KOPT-K1 (cell line): ENCODE data around the gene ABCB8.

Experiments used
- H3K27ac ChIP-seq: fragments of 200-600 bp; sonication (generic); 2 replicates; pipeline ENCODE4 v1.5.1; 2016; ENCODE audit warnings: antibody characterized with exemption, mild to moderate bottlenecking, low read depth, low read length; ENCODE audit not compliant: poor library complexity, severe bottlenecking
- H3K36me3 ChIP-seq: fragments of 200-600 bp; sonication (generic); 2 replicates; pipeline ENCODE4 v1.5.1; 2017; ENCODE audit warnings: antibody characterized with exemption, mild to moderate bottlenecking, low read length, moderate library complexity; ENCODE audit not compliant: insufficient read depth
- H3K9me3 ChIP-seq: fragments of 200-600 bp; sonication (generic); 2 replicates; pipeline ENCODE4 v1.5.1; 2017; ENCODE audit warnings: antibody characterized with exemption, low read length, mild to moderate bottlenecking; ENCODE audit not compliant: insufficient read depth, poor library complexity, severe bottlenecking

Gene ABCB8

GRCh38 chr7:151082141-151083070 lies 54.2 kb downstream of the ABCB8 start:
- Histone ChIP-seq H3K27ac (peak overlapping the region; percentile 71), H3K9me3 (no peaks in the 10 kb centered on the region)

GRCh38 chr7:151083071-151083823 lies 55.0 kb downstream of the ABCB8 start, which contains the start of gene TMUB1:
Gene TMUB1 (minus strand): TSS chr7:151083493. CDS start chr7:151082563, 930 bp downstream.
- H3K9me3 ChIP-seq = no peaks in the 10 kb centered on the region

More at GRCh38 chr7:151082141-151083070, 54.2 kb downstream of the ABCB8 start:
- peaks cover 18% of the 10 kb centered on the region; the same call in 1 of the 2 replicates for H3K36me3 ChIP-seq

GRCh38 chr7:151083824-151084160 lies 55.5 kb downstream of the ABCB8 start:
- H3K36me3 ChIP-seq = peaks cover 6% of the 10 kb centered on the region; the same call in 1 of the 2 replicates
- no peak overlapping the region for H3K27ac ChIP-seq
- no peaks in the 10 kb centered on the region for H3K9me3 ChIP-seq

More at GRCh38 chr7:151083071-151083823, 55.0 kb downstream of the ABCB8 start, which contains the start of gene TMUB1:
- Histone ChIP-seq H3K27ac (peak within 1 kb of the TSS; percentile 71), H3K36me3 (peaks cover 9% of the 10 kb centered on the region; the same call in 1 of the 2 replicates)

DNA sequence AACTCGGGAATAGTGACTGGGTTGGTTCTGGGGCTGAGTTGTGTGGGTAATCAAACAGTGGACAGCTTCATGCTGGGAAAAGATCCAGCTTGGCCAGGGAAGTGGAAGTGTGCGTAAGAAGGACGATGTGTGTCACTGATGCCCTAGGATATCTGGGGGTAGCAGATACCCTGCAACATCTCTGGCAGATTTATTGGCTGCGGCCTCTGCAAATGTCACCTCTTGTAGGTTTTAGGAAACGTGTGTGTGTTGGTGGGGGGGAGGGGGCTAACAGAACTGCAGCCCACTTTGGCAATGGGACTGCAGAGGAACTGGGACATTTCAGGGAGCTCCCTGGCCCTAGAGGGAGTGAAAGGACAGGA lies 57.1 kb downstream of the ABCB8 start:
- no peaks in the 10 kb centered on the region for H3K9me3 ChIP-seq
- H3K36me3 ChIP-seq = no peaks in the 10 kb centered on the region
- H3K27ac ChIP-seq = no peak overlapping the region

DNA sequence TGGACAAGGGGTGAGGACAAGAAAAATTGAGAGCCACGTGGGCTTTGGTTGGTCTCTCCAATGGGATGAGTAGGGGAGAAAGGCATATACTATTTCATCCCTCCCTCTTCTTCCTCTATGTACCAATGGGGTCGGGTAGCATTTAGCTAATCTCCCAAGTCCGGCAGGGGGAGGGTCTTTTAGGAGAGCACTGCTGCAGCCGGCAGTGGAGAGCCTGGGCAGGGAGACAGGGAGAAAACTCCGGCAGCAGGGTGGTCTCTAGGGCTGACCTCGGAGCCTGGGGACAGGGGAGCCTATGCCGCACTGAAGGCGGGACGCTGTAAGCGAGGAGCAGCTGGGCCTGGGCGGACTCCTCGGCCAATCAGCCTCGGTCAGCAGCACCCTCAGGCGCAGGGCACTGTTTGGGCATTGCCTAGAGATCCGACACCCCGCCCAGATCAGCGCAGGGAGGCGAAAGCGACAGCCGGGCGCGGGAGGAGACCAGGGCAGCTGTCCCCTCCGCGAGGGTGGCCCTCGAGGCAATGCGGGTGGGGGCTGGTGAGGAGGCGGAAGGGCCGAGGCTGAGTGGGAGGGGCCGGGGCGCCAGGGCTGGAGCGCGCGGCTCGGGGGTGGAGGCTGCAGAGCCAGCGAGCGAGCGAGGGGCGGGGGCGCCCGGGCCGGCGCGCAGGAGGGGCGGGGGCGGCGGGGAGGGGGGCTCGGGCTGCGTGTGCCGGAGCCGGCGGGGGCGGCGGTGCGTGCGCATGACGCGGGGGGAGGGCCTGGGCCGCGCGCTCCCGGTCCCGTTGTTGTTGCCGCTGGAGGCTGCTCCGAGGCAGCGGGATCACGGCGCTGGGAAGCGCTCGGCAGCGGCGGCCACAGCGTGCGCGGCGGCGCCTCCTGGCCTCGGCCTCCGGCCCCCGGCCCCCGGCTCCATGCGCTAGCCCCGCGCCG lies 57.7 kb downstream of the ABCB8 start, which contains the start of gene AGAP3:
AGAP3 (plus strand) TSS at position 785 of the 930 bp plus-strand sequence. CDS start 267 bp downstream, outside the sequence.
- Histone ChIP-seq H3K36me3 (no peaks in the 10 kb centered on the region), H3K27ac (no peak within 1 kb of the TSS), H3K9me3 (no peaks in the 10 kb centered on the region)

DNA sequence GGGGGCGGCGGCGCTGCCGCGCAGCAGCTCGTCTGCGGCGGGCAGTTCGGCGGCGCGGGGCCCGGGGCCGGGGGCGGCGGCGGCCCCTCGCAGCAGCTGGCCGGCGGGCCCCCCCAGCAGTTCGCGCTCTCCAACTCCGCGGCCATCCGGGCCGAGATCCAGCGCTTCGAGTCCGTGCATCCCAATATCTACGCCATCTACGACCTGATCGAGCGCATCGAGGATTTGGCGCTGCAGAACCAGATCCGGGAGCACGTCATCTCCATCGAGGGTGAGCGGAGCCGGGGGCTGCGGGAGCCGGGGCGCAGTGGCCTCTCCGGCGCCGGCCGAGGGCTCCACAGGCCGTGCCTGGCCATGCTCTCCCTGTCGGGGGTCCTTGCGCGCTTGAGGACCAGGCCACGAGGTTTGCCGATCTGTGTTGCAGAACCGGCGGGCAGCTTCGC lies 58.6 kb downstream of the ABCB8 start:
- Histone ChIP-seq H3K27ac (no peak overlapping the region), H3K9me3 (no peaks in the 10 kb centered on the region), H3K36me3 (no peaks in the 10 kb centered on the region)

GRCh38 chr7:151087245-151088018 lies 59.2 kb downstream of the ABCB8 start:
- H3K36me3 ChIP-seq = no peaks in the 10 kb centered on the region
- H3K27ac ChIP-seq = no peak overlapping the region
- no peaks in the 10 kb centered on the region for H3K9me3 ChIP-seq

GRCh38 chr7:151088019-151088855 lies 60.0 kb downstream of the ABCB8 start:
- H3K9me3 ChIP-seq = no peaks in the 10 kb centered on the region
- no peak overlapping the region for H3K27ac ChIP-seq
- no peaks in the 10 kb centered on the region for H3K36me3 ChIP-seq

- no peaks in the 10 kb centered on the region for H3K9me3 ChIP-seq
- no peak overlapping the region for H3K27ac ChIP-seq
- no peaks in the 10 kb centered on the region for H3K36me3 ChIP-seq
Measured at GRCh38 chr7:151088856-151089699, 60.8 kb downstream of the ABCB8 start.

GRCh38 chr7:151089893-151090730 lies 61.9 kb downstream of the ABCB8 start:
- no peaks in the 10 kb centered on the region for H3K9me3 ChIP-seq
- H3K27ac ChIP-seq = no peak overlapping the region
- no peaks in the 10 kb centered on the region for H3K36me3 ChIP-seq

DNA sequence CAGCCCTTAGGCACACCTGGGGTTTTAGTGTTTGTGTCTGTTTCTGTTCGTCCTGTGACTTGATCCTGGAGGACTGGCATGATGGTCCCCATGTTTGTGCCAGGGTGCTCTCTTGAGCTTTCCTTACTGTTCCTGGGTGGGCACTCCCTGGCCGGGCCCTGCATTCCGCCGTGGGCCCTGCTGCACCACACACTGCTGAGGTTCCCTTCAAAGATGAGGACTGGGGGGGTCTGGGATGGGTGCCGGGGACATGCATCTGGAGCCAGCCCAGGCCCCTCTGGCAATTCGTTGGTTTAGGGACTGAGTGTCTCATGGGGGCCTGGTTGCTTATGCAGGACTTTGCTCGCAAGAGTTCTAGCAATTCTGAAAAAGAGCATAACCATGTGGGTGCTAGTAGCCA lies 62.8 kb downstream of the ABCB8 start:
- Histone ChIP-seq H3K9me3 (no peaks in the 10 kb centered on the region), H3K36me3 (no peaks in the 10 kb centered on the region), H3K27ac (no peak overlapping the region)

DNA sequence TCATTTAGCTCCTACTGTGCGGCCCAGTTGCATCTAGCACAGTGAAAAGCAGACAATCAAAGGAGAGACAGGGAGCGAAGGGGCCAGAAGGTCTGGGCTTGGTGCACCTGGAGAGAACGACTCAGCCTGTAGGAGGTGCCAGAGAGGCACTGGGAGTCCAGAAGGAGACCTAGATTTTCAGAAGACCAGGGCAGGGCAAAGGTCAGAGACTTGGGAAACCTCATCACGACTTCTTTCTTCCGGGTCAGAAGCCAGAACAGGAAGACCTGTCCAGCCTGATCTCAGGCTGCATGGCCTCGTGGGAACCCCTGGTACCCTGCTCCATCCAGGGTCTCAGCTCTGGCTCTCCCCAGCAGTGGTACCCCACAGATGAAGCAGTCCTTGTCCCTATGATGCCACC lies 63.2 kb downstream of the ABCB8 start:
- Histone ChIP-seq H3K27ac (no peak overlapping the region), H3K9me3 (no peaks in the 10 kb centered on the region), H3K36me3 (no peaks in the 10 kb centered on the region)
